ENCODE results near the gene TAS2R31.

TAS2R31 gene

GRCh38 chr12:10994307-10994706 lies 36.9 kb downstream of the TAS2R31 start:
- DNase-seq = no peak

GRCh38 chr12:10989107-10989506 lies 42.1 kb downstream of the TAS2R31 start:
- no peak for DNase-seq

GRCh38 chr12:10986812-10987211 lies 44.4 kb downstream of the TAS2R31 start, which contains the start of gene TAS2R50:
Gene TAS2R50, minus strand, starts transcription at chr12:10986912. Its CDS starts 52 bp downstream, at chr12:10986860.
- no peak for DNase-seq

GRCh38 chr12:10982244-10982643 lies 49.0 kb downstream of the TAS2R31 start:
- no peak for DNase-seq

Measured in NCI-H1092 treated with DMSO at 0.1 percent for 48 hours (cell line).